Activated T-helper 17 cell treated with anti-CD3 and anti-CD28 coated beads, Interleukin-2, amount 50 U/mL, for 72 hours (primary cell): Measurements from ENCODE around the gene ADAMTSL2. TPM values are rescaled to one million over a fixed set of nuclear protein-coding genes. Genes with fewer than 3 reads are reported as not detected.

Source experiments
- ATAC-seq: fragments of 150-1000 bp; cut with Tn5 transposase; replicated peaks from 2 replicates; pipeline ENCODE4 v1.10.0; 2021; ENCODE audit warnings: mild to moderate bottlenecking, moderate library complexity
- H3K27ac Mint-ChIP-seq: one replicate; pipeline ENCODE4 v1.8.0; 2022; ENCODE audit warnings: mixed read lengths
- H3K27me3 Mint-ChIP-seq: one replicate; pipeline ENCODE4 v1.8.0; 2022; ENCODE audit warnings: mixed read lengths
- H3K36me3 Mint-ChIP-seq: one replicate; pipeline ENCODE4 v1.8.0; 2022; ENCODE audit warnings: low read depth, mild to moderate bottlenecking, mixed read lengths
- H3K4me1 Mint-ChIP-seq: one replicate; pipeline ENCODE4 v1.8.0; 2022; ENCODE audit warnings: mixed read lengths
- H3K4me3 Mint-ChIP-seq: one replicate; pipeline ENCODE4 v1.8.0; 2022; ENCODE audit warnings: mild to moderate bottlenecking, mixed read lengths
- H3K9me3 Mint-ChIP-seq: one replicate; pipeline ENCODE4 v1.8.0; 2022; ENCODE audit warnings: mixed read lengths
- total RNA-seq, 2 donors: library from RNA; stranded (reverse); gene quantifications; one replicate each; pipeline ENCODE4 v1.2.3, GENCODE V29; 2022

ADAMTSL2 gene
- total RNA-seq, 2 donors from 2014 or later = not detected

- H3K27me3 Mint-ChIP-seq = peaks cover 4% of the 10 kb centered on the region
- no peak overlapping the region for H3K4me3 Mint-ChIP-seq
- ATAC-seq = no peak
- no peaks in the 10 kb centered on the region for H3K9me3 Mint-ChIP-seq
- no peaks in the 10 kb centered on the region for H3K4me1 Mint-ChIP-seq
- no peaks in the 10 kb centered on the region for H3K36me3 Mint-ChIP-seq
- no peak overlapping the region for H3K27ac Mint-ChIP-seq
Observed at GRCh38 chr9:133542002-133542401, 7.5 kb downstream of the ADAMTSL2 start.

DNA sequence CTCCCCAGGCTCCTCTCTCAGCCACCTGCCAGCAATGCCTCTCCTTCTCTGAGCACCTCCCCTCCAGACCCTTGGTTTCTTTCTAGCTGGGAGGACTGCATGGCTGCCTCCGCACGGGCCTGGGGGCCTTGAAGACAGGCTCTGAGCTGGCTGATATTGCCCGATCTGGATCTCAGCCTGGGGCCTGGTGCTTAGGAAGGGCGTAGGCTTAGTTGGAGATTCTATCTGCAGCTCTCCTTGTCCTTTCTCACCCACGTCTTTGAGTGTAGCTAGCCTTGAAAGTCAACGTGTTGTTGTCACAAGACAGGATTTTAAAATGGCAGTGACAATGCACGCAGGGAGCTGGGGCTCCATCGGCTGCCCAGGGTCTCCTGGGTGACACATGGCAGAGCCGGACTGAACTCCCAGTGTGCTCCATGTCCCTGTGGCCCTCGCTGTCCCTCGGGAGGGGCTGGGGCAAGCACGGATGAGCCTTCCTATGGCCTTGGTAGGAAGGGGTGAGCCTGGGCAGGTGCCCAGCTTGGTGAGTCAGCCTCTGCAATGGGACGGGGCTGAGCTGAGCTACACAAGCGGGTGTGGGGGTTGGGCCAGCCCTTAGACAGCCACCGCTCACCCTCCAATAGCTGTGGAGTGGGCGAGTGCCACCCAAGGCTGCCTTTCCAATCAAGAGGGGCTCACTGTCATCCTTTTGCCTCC is 9.4 kb downstream of the ADAMTSL2 start:
- peaks cover 4% of the 10 kb centered on the region for H3K27me3 Mint-ChIP-seq
- no peaks in the 10 kb centered on the region for H3K36me3 Mint-ChIP-seq
- no peak for ATAC-seq
- H3K4me3 Mint-ChIP-seq = no peak overlapping the region
- no peaks in the 10 kb centered on the region for H3K4me1 Mint-ChIP-seq
- no peak overlapping the region for H3K27ac Mint-ChIP-seq
- no peaks in the 10 kb centered on the region for H3K9me3 Mint-ChIP-seq

DNA sequence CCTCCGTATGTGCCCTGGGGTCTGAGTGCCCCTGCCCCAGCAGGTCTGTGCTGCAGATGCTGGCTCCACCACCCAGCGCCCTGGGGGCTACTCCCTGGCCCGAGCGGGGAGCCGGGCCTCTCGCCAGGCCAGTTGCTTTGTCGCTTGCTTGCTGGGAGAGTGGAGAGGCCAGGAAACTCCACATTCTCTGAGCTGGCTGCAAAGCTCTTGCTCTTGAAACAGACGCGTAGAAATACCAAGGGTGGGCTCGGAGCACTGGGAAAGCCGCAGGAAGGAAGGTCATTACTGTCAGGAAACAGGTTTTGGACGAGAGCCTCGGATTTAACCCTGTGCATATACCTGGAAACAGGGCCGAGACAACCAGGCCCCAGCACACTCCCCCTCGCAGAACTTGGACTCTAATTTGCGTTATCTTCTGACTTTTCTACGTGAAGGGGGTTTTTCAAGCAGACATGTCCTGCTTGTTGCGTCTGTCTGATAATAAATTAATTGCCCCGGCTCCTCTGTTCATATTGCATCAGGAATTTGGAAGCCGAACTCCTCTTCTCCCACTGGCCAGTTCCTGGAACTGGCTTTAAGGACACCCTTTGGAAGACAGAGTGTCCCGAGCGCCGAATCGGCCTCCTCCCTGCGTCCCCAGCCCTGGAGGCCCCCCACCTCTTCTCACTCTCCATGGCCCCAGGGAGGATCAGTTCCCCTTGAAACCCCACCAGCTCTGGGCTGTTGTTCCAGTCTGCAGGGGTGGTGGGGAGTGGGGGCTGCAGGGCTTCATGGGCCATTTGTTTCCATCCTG is 11.2 kb downstream of the ADAMTSL2 start:
- Mint-ChIP-seq H3K36me3 (no peaks in the 10 kb centered on the region), H3K4me3 (no peak overlapping the region), H3K4me1 (no peaks in the 10 kb centered on the region), H3K27ac (no peak overlapping the region), H3K9me3 (no peaks in the 10 kb centered on the region), H3K27me3 (no peaks in the 10 kb centered on the region)
- ATAC-seq = no peak

- H3K36me3 Mint-ChIP-seq = no peaks in the 10 kb centered on the region
- ATAC-seq = no peak
- H3K27ac Mint-ChIP-seq = no peak overlapping the region
- H3K27me3 Mint-ChIP-seq = no peaks in the 10 kb centered on the region
- no peaks in the 10 kb centered on the region for H3K9me3 Mint-ChIP-seq
- no peaks in the 10 kb centered on the region for H3K4me1 Mint-ChIP-seq
- no peak overlapping the region for H3K4me3 Mint-ChIP-seq
Observed at GRCh38 chr9:133546287-133546680, 11.8 kb downstream of the ADAMTSL2 start.

- Mint-ChIP-seq H3K36me3 (no peaks in the 10 kb centered on the region), H3K9me3 (no peaks in the 10 kb centered on the region), H3K4me3 (no peak overlapping the region), H3K4me1 (no peaks in the 10 kb centered on the region), H3K27me3 (no peaks in the 10 kb centered on the region), H3K27ac (no peak overlapping the region)
- no peak for ATAC-seq
Observed at GRCh38 chr9:133547116-133547515, 12.6 kb downstream of the ADAMTSL2 start.

DNA sequence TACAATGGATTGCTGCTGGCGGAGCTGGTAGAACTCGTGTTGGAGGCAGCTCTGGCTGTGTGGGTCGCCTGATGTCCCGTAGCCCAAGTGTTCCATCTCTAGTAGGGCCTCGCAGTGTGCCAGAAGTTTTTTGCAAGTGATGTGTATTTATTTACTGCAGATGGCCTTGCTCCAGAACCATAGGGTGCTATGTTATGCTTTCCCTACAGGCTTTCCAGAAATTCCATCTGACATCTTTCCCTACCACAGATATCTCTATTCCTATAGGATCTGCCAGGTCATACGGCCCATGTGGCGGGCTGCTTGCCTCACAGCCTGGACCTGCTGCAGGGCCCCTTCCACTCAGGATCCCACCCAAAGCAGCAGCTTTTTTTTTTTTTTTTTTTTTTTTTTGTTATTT is 16.9 kb downstream of the ADAMTSL2 start:
- ATAC-seq = no peak
- no peaks in the 10 kb centered on the region for H3K36me3 Mint-ChIP-seq

GRCh38 chr9:133552236-133552635 is 17.7 kb downstream of the ADAMTSL2 start:
- no peak for ATAC-seq
- no peak overlapping the region for H3K27ac Mint-ChIP-seq
- no peak overlapping the region for H3K4me3 Mint-ChIP-seq
- no peaks in the 10 kb centered on the region for H3K36me3 Mint-ChIP-seq
- H3K4me1 Mint-ChIP-seq = no peaks in the 10 kb centered on the region
- peaks cover 3% of the 10 kb centered on the region for H3K27me3 Mint-ChIP-seq
- H3K9me3 Mint-ChIP-seq = no peaks in the 10 kb centered on the region

More for the DNA sequence above, 16.9 kb downstream of the ADAMTSL2 start:
- no peaks in the 10 kb centered on the region for H3K9me3 Mint-ChIP-seq
- H3K27ac Mint-ChIP-seq = no peak overlapping the region
- peaks cover 3% of the 10 kb centered on the region for H3K27me3 Mint-ChIP-seq
- H3K4me1 Mint-ChIP-seq = no peaks in the 10 kb centered on the region
- no peak overlapping the region for H3K4me3 Mint-ChIP-seq

GRCh38 chr9:133553123-133553522 is 18.6 kb downstream of the ADAMTSL2 start:
- Mint-ChIP-seq H3K36me3 (no peaks in the 10 kb centered on the region), H3K27me3 (peaks cover 5% of the 10 kb centered on the region), H3K9me3 (no peaks in the 10 kb centered on the region), H3K27ac (no peak overlapping the region), H3K4me1 (no peaks in the 10 kb centered on the region), H3K4me3 (no peak overlapping the region)
- no peak for ATAC-seq

DNA sequence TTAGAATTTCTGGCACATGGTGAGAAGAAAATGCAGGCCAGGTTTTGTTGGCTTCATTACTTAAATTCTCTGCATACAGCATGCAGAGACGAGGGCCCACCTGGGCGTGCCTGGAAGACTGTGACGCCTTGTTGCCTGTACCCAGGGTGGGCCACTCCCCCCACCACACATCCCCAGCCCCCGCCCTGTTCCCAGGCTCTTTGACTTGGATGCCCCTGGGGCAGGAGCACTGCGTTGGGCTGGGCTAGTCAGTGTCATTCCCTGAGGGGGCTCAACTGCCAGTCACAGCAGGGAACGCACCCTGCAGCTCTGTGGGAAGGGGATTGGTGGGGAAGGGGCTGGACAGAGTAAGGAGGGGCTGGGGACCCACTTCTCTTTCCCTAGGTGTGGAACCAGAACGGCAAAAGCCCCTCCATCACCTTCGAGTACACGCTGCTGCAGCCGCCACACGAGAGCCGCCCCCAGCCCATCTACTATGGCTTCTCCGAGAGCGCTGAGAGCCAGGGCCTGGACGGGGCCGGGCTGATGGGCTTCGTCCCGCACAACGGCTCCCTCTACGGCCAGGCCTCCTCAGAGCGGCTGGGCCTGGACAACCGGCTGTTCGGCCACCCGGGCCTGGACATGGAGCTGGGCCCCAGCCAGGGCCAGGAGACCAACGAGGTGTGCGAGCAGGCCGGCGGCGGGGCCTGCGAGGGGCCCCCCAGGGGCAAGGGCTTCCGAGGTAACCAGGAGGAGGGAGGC is 19.6 kb downstream of the ADAMTSL2 start:
- Mint-ChIP-seq H3K27me3 (peaks cover 13% of the 10 kb centered on the region), H3K36me3 (no peaks in the 10 kb centered on the region), H3K27ac (no peak overlapping the region), H3K4me3 (no peak overlapping the region), H3K4me1 (no peaks in the 10 kb centered on the region), H3K9me3 (no peaks in the 10 kb centered on the region)
- ATAC-seq = no peak

DNA sequence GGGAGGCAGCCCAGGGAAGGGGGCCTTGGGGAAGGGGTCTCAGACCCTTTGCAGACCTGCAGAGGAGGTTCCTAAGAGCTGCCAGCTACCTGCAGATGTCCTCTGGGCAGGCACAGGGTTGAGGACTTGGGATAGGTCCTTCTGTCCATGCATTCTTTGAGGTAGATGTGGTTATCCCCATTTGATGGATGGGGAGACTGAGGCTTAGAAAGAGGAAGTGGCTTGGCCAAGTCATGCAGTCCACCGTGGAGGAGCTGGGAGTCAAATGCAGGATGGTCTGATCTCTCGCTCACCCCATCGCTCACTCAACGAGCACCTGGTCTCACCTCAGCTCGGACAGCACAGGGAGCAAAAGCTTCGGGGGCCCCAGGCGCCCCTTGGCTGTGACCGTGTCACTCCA is 20.2 kb downstream of the ADAMTSL2 start:
- H3K4me3 Mint-ChIP-seq = no peak overlapping the region
- no peaks in the 10 kb centered on the region for H3K36me3 Mint-ChIP-seq
- H3K27me3 Mint-ChIP-seq = peaks cover 13% of the 10 kb centered on the region
- ATAC-seq = no peak
- H3K27ac Mint-ChIP-seq = no peak overlapping the region
- H3K9me3 Mint-ChIP-seq = no peaks in the 10 kb centered on the region
- no peaks in the 10 kb centered on the region for H3K4me1 Mint-ChIP-seq

- no peaks in the 10 kb centered on the region for H3K36me3 Mint-ChIP-seq
- no peak for ATAC-seq
- no peak overlapping the region for H3K4me3 Mint-ChIP-seq
- H3K27ac Mint-ChIP-seq = no peak overlapping the region
- H3K27me3 Mint-ChIP-seq = peaks cover 13% of the 10 kb centered on the region
- H3K9me3 Mint-ChIP-seq = no peaks in the 10 kb centered on the region
- H3K4me1 Mint-ChIP-seq = no peaks in the 10 kb centered on the region
Observed at GRCh38 chr9:133556354-133556753, 21.9 kb downstream of the ADAMTSL2 start.

GRCh38 chr9:133557581-133557980 is 23.1 kb downstream of the ADAMTSL2 start:
- no peak overlapping the region for H3K4me3 Mint-ChIP-seq
- H3K36me3 Mint-ChIP-seq = no peaks in the 10 kb centered on the region
- H3K27me3 Mint-ChIP-seq = peaks cover 13% of the 10 kb centered on the region
- H3K27ac Mint-ChIP-seq = no peak overlapping the region
- H3K4me1 Mint-ChIP-seq = no peaks in the 10 kb centered on the region
- ATAC-seq = no peak
- no peaks in the 10 kb centered on the region for H3K9me3 Mint-ChIP-seq

DNA sequence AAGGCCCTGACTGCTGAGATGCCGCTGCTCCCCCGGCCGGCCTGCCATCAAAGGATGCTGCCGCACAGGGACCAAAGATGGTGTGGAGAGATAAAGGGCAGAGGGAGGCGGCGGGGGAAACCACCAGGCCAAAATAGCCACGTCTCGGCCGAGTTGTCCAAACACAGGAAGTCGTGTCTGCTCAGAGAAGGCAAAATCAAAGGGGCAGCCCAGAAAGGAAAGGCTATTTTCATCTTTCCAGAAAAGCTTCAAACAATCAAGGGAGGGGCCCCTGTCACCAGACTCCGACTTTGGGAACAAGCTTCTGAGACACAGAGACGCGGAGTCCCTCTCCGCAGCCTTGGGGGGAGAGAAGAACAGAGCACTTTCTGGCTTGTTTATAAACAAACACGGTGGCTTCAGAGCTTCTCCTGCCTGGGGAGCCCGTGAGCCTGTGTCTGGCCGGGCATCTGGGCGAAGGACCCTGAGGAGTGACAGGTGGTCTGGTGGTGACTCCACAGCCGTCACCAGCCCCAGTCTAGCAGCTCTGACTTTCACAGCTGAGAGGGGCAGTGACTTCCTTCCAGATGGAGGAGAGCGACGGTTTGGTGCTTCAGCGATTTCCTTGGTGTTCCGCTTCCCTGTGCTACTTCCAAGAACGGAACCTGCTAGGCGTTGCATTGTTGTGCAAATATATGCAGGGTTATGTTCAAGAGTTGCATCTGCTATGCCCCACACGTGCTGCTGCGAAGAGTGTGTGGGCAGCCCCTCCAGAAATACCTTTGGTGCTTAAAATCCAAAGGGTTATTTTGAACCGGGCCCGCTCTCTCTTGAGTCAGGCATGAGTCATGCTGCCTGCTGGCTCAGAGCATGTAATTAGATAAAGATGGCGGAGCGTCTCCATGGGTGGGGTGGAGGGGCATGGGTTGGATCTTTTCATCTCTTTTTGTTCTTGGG is 24.0 kb downstream of the ADAMTSL2 start:
- H3K27me3 Mint-ChIP-seq = peaks cover 13% of the 10 kb centered on the region
- H3K27ac Mint-ChIP-seq = no peak overlapping the region
- ATAC-seq = peak; percentile 31
- no peak overlapping the region for H3K4me3 Mint-ChIP-seq
- H3K4me1 Mint-ChIP-seq = no peaks in the 10 kb centered on the region
- no peaks in the 10 kb centered on the region for H3K36me3 Mint-ChIP-seq
- no peaks in the 10 kb centered on the region for H3K9me3 Mint-ChIP-seq

GRCh38 chr9:133560311-133560710 is 25.8 kb downstream of the ADAMTSL2 start:
- ATAC-seq = no peak
- Mint-ChIP-seq H3K36me3 (no peaks in the 10 kb centered on the region), H3K9me3 (no peaks in the 10 kb centered on the region), H3K27me3 (peaks cover 13% of the 10 kb centered on the region), H3K27ac (no peak overlapping the region), H3K4me3 (no peak overlapping the region), H3K4me1 (no peaks in the 10 kb centered on the region)
